Aorta (tissue), 5 donors: ENCODE data around the gene SCMH1. TPM values are rescaled to one million over a fixed set of nuclear protein-coding genes. Genes with fewer than 3 reads are reported as not detected.

ENCODE experiments used
- ATAC-seq: fragments of 200-7000 bp; cut with Tn5 transposase; one replicate; pipeline ENCODE4 v1.9.1; 2022; ENCODE audit warnings: moderate library complexity; ENCODE audit not compliant: low FRiP score
- DNase-seq, 2 donors: peaks; one replicate each; pipeline ENCODE4 v3.0.0-alpha.2; 2020
- H3K27ac ChIP-seq, 2 donors: one replicate each; pipeline ENCODE4 v1.5.1; 2013; ENCODE audit warnings: low read length in 2 of 2, mild to moderate bottlenecking in 2 of 2, moderate library complexity in 2 of 2, control low read depth in 1 of 2, inconsistent platforms in 1 of 2, low read depth in 1 of 2
- H3K27me3 ChIP-seq, 2 donors: one replicate each; pipeline ENCODE4 v1.6.1; 2013; ENCODE audit warnings: control low read depth in 1 of 2, low read length in 1 of 2, mild to moderate bottlenecking in 1 of 2, moderate library complexity in 1 of 2; ENCODE audit not compliant: insufficient read depth in 2 of 2, control insufficient read depth in 1 of 2
- H3K36me3 ChIP-seq, 2 donors: one replicate each; pipeline ENCODE4 v1.6.1; 2013; ENCODE audit warnings: control low read depth in 1 of 2, low read length in 1 of 2, mild to moderate bottlenecking in 1 of 2; ENCODE audit not compliant: insufficient read depth in 2 of 2, control insufficient read depth in 1 of 2
- H3K4me1 ChIP-seq, 2 donors: one replicate each; pipeline ENCODE4 v1.6.1; 2013; ENCODE audit warnings: low read length in 2 of 2, control low read depth in 1 of 2, mild to moderate bottlenecking in 1 of 2, moderate library complexity in 1 of 2; ENCODE audit not compliant: insufficient read depth in 2 of 2, control insufficient read depth in 1 of 2
- H3K4me3 ChIP-seq, 2 donors: one replicate each; pipeline ENCODE4 v1.5.1; 2013; ENCODE audit warnings: low read length in 2 of 2, control low read depth in 1 of 2, mild to moderate bottlenecking in 1 of 2
- H3K9me3 ChIP-seq: one replicate; pipeline ENCODE4 v1.6.1; 2013; ENCODE audit warnings: mild to moderate bottlenecking, low read length; ENCODE audit not compliant: control insufficient read depth
- WGBS, 2 donors: extraction: QIAGEN DNeasy Blood & Tissue Kit; methylation state at CpG; one replicate each; pipeline ENCODE4 v1.1.7; 2013; 5-methylcytosine and 5-hydroxymethylcytosine counted together
- intact Hi-C, 2 donors: fragments of 100-400 bp; cut with DNase I; formaldehyde crosslinking; loops; one replicate each; pipeline versions ENCODE4 v1.14.2 to v1.15.0; 2022
- polyA plus RNA-seq, 2 donors: library from polyadenylated mRNA; stranded (reverse); fragments of 200-250 nt; gene quantifications; one replicate each; pipeline ENCODE4 v1.2.3, GENCODE V29; 2013
- total RNA-seq, 2 donors: library from RNA; stranded (reverse); fragmentation: NEBNext Ultra II Directional; extraction: Animal tissue kit (Norgen Biotek cat#: 25700); gene quantifications; one replicate each; pipeline ENCODE4 v1.2.1, GENCODE V29; 2021
- donor health status: healthy with polysubstance abuse.
- donor health status: Bipolar disorder and iron deficiency.
- donor health status: DM: no; HTN: no; CAD: no.
- donor health status: DM: no; HTN: no; CAD: no.
- donor health status: DM: yes; HTN: yes; CAD: no.

SCMH1 gene
- total and polyA plus RNA-seq, 4 donors: 36.2 to 60.7 (median 47.4) TPM

GRCh38 chr1:41100170-41100569 lies 141.9 kb downstream of the SCMH1 start:
- Histone ChIP-seq H3K9me3 (no peaks in the 10 kb centered on the region), H3K4me3 (no peak overlapping the region), H3K36me3 (no peaks in the 10 kb centered on the region), H3K4me1 (peaks cover 8 to 12% of the 10 kb centered on the region in 2 donors), H3K27me3 (no peaks in the 10 kb centered on the region), H3K27ac (no peak overlapping the region)
- 87 to 90% methylated on average over 4 of the region's 4 CpGs for WGBS, 2 donors
- no peak for ATAC-seq
- intact Hi-C loops: loop anchor here in 1 of 2 donors (5.0 to 10.0 kb wide), 2 partner anchors 55 to 113 kb away; no protein-coding TSS in a partner anchor
- DNase-seq: no peak

DNA sequence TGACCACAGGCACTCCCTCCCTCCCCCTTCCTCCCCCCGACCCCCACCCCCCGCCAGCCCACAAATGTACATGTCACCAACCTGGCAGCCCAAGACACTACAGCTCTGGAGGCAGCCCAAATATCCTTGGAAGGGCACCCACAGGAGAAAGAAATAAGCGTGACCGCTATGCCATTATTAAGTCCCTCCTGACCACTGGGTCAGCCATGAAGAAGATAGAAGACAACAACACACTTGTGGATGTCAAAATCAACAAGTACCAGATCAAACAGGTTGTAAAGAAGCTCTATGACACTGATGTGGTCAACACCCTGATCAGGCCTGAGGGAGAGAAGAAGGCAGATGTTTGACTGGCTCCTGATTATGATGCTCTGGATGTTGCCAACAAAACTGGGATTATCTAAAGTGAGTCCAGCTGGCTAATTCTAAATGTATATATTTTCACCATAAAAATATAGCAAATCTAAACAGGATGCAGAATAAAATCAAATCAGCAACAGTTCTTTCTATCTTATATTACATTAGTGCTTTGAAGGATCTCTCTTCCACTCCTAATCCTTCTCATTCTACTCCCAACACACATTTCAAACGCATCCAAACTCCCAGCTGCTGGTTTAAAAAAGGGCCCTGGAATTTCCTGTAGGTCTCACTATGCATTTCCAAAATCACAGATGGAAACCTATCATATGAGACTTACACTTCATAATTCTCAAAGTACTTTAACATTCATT lies 143.2 kb downstream of the SCMH1 start:
- WGBS, 2 donors: 74 to 77% methylated on average over 4 to 5 of the region's 5 CpGs
- DNase-seq (no peak), ATAC-seq (no peak)
- Histone ChIP-seq H3K36me3 (no peaks in the 10 kb centered on the region), H3K4me3 (no peak overlapping the region), H3K4me1 (peaks cover 6 to 8% of the 10 kb centered on the region in 2 donors), H3K27me3 (no peaks in the 10 kb centered on the region), H3K27ac (no peak overlapping the region), H3K9me3 (no peaks in the 10 kb centered on the region)
- intact Hi-C loops: loop anchor here in 1 of 2 donors (5.0 kb wide), 1 partner anchor 52 kb away; no protein-coding TSS in a partner anchor

DNA sequence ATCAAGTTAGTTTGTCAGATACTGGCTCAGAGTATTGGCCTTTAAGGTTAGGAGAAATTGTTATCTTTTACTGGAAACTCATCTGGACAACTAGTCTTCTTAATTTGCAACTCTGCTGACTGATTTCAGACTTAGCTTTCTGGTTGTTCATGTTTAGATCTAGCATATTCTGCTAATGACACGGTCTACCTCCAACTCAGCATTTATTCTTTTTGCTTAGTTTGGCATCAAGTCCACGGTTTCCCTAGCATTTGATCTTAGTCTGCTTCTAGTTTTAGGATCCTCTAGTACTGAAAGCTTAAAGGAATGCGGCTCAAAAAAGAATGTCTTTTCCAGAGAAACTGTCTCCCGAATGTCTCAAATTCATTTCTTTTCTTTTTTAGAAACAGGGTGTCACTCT lies 145.0 kb downstream of the SCMH1 start:
- H3K9me3 ChIP-seq: no peaks in the 10 kb centered on the region
- 3 to 6% methylated on average over 4 of the region's 4 CpGs for WGBS, 2 donors
- no peak overlapping the region for H3K4me3 ChIP-seq
- no peaks in the 10 kb centered on the region for H3K27me3 ChIP-seq
- peaks cover 5% of the 10 kb centered on the region in 2 donors for H3K4me1 ChIP-seq
- intact Hi-C loops: loop anchor here in 1 of 2 donors (5.0 kb wide), 1 partner anchor 50 kb away; no protein-coding TSS in a partner anchor
- DNase-seq: no peak
- H3K27ac ChIP-seq: peak overlapping the region in 1 of 2 donors; percentile 19
- ATAC-seq: no peak
- no peaks in the 10 kb centered on the region for H3K36me3 ChIP-seq

GRCh38 chr1:41093826-41094225 lies 148.3 kb downstream of the SCMH1 start:
- Histone ChIP-seq H3K4me1 (peaks cover 4 to 5% of the 10 kb centered on the region in 2 donors), H3K27me3 (no peaks in the 10 kb centered on the region), H3K36me3 (no peaks in the 10 kb centered on the region), H3K4me3 (no peak overlapping the region), H3K27ac (no peak overlapping the region), H3K9me3 (no peaks in the 10 kb centered on the region)
- DNase-seq (no peak), ATAC-seq (no peak)
- WGBS, 2 donors: 63% methylated on average over 5 of the region's 5 CpGs
- intact Hi-C loops: no loop called here

DNA sequence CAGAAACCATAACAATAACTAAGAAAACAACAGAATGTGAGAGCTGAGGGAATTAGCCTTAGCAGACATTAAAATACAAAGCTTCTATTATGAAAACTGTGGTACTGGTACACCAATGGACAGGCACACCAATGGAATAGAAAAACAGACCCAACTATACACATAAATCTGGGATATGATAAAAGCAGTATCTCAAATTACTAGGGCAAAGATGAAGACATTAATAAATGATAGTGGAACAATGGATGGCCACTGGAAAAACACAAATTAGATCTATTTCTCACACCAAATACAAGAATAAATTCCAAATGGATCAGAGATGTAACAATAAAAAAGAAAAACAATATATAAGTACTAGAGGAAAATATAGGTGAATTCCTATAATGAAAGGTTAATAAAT lies 155.2 kb downstream of the SCMH1 start:
- no peak for ATAC-seq
- Histone ChIP-seq H3K27me3 (no peaks in the 10 kb centered on the region), H3K4me3 (no peak overlapping the region), H3K36me3 (no peaks in the 10 kb centered on the region), H3K9me3 (no peaks in the 10 kb centered on the region), H3K4me1 (no peaks in the 10 kb centered on the region), H3K27ac (no peak overlapping the region)
- intact Hi-C loops: no loop called here
- no peak for DNase-seq

- DNase-seq: no peak
- Histone ChIP-seq H3K4me1 (peaks cover 0 to 5% of the 10 kb centered on the region in 2 donors), H3K9me3 (no peaks in the 10 kb centered on the region), H3K27ac (no peak overlapping the region), H3K4me3 (no peak overlapping the region), H3K36me3 (no peaks in the 10 kb centered on the region), H3K27me3 (no peaks in the 10 kb centered on the region)
- intact Hi-C loops: no loop called here
- WGBS, 2 donors: 92 to 93% methylated on average over 2 of the region's 2 CpGs
- ATAC-seq: no peak
Measured at GRCh38 chr1:41078616-41079015, 163.5 kb downstream of the SCMH1 start.

DNA sequence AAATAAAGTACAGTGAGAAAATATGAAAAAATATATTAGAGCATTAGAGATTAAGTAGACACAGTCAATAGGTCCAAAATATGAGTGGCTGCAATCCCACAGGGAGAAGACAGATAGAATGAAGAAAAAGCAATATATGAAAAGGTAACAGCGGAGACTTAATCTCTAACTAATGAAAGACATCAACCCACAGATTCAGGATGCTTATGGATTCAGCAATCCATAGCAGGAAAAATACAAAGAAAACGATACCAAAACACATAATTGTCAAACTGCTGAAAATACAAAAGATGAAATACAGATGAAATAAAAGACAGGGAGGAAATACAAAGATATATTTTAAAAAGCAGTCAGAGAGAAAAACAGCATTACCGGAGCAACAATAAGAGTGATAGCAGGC lies 163.9 kb downstream of the SCMH1 start:
- no peak for DNase-seq
- Histone ChIP-seq H3K4me3 (no peak overlapping the region), H3K9me3 (no peaks in the 10 kb centered on the region), H3K36me3 (no peaks in the 10 kb centered on the region), H3K4me1 (peaks cover 0 to 5% of the 10 kb centered on the region in 2 donors), H3K27ac (no peak overlapping the region), H3K27me3 (no peaks in the 10 kb centered on the region)
- WGBS, 2 donors: 98 to 99% methylated on average over 3 of the region's 3 CpGs
- no peak for ATAC-seq
- intact Hi-C loops: no loop called here

DNA sequence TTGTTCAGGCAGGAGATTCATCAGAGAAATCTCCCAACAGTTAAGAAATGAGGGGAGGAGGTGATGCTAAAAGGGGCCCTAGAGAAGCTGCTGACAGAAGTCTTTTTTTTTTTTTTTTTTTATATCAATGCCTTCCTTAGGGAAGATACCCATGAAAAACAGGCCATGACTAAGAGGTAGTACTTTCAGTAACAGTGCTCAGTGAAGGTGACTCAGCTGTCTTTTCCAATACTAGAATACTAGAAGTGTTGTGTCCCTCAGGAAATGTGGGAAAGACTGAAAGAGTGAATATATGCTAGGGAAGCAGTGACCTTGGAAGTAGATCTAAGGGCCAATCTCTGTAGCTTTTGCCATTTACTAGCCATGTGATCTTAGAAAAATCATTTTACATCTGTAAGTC lies 168.1 kb downstream of the SCMH1 start:
- H3K27me3 ChIP-seq: no peaks in the 10 kb centered on the region
- no peaks in the 10 kb centered on the region for H3K36me3 ChIP-seq
- intact Hi-C loops: no loop called here
- ATAC-seq (no peak), DNase-seq (no peak)
- H3K27ac ChIP-seq: no peak overlapping the region
- no peak overlapping the region for H3K4me3 ChIP-seq
- peaks cover 0 to 5% of the 10 kb centered on the region in 2 donors for H3K4me1 ChIP-seq
- no peaks in the 10 kb centered on the region for H3K9me3 ChIP-seq

- intact Hi-C loops: no loop called here
- Histone ChIP-seq H3K4me3 (no peak overlapping the region), H3K9me3 (no peaks in the 10 kb centered on the region), H3K27ac (no peak overlapping the region), H3K4me1 (peaks cover 0 to 5% of the 10 kb centered on the region in 2 donors), H3K36me3 (no peaks in the 10 kb centered on the region), H3K27me3 (no peaks in the 10 kb centered on the region)
- DNase-seq: no peak
- WGBS, 2 donors: 86 to 90% methylated on average over 1 of the region's 1 CpG
- ATAC-seq: no peak
Measured at GRCh38 chr1:41072051-41072450, 170.1 kb downstream of the SCMH1 start.
